Measurements from ENCODE around the gene M1AP. TPM values are rescaled to one million over a fixed set of nuclear protein-coding genes. Genes with fewer than 3 reads are reported as not detected.

M1AP gene
- total RNA-seq, 4 donors from 2014 or later, result 0.81 to 2.6 (median 1.8) TPM

DNA sequence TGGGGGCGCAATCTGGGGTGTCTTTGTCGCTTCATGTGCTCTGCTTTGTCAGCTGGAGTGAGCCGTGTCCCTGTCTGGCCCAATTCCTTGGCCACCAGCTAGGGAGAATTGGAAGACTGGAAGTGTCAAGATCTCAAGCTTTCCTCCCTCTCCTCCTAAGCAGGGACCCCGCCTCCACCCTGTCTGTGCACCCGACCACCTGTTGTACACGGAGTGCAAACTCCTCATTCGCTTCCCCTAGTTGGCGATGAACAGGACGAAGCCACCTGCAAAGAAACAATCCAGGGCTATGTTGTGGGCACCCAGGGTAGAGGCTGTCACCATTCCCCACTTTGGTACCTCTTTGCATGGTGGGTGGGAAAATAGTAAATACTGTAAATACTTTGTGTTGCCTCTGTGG, 120.4 kb downstream of the M1AP start:
- Histone ChIP-seq H3K4me3 (replicated peaks in 1 of 3) (no peak overlapping the region), H3K4me1 (peaks cover 10 to 18% of the 10 kb centered on the region in 2 donors), H3K27ac (no peak overlapping the region), H3K36me3 (peaks cover 15 to 26% of the 10 kb centered on the region in 2 donors), H3K27me3 (no peaks in the 10 kb centered on the region), H3K9me3 (no peaks in the 10 kb centered on the region)
- intact Hi-C loops (cut with DNase I), result loop anchor here (10.0 kb wide), 1 partner anchor 57 kb away; no protein-coding TSS in a partner anchor
- no peak for DNase-seq
- 95 to 99% methylated on average over 9 of the region's 9 CpGs for WGBS, 2 donors
- no peak for TF ChIP-seq POLR2A (IDR thresholded peaks at IDR 0.05)
- TF ChIP-seq, protein P1, sequence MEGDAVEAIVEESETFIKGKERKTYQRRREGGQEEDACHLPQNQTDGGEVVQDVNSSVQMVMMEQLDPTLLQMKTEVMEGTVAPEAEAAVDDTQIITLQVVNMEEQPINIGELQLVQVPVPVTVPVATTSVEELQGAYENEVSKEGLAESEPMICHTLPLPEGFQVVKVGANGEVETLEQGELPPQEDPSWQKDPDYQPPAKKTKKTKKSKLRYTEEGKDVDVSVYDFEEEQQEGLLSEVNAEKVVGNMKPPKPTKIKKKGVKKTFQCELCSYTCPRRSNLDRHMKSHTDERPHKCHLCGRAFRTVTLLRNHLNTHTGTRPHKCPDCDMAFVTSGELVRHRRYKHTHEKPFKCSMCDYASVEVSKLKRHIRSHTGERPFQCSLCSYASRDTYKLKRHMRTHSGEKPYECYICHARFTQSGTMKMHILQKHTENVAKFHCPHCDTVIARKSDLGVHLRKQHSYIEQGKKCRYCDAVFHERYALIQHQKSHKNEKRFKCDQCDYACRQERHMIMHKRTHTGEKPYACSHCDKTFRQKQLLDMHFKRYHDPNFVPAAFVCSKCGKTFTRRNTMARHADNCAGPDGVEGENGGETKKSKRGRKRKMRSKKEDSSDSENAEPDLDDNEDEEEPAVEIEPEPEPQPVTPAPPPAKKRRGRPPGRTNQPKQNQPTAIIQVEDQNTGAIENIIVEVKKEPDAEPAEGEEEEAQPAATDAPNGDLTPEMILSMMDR (IDR thresholded peaks at IDR 0.05), result no peak

DNA sequence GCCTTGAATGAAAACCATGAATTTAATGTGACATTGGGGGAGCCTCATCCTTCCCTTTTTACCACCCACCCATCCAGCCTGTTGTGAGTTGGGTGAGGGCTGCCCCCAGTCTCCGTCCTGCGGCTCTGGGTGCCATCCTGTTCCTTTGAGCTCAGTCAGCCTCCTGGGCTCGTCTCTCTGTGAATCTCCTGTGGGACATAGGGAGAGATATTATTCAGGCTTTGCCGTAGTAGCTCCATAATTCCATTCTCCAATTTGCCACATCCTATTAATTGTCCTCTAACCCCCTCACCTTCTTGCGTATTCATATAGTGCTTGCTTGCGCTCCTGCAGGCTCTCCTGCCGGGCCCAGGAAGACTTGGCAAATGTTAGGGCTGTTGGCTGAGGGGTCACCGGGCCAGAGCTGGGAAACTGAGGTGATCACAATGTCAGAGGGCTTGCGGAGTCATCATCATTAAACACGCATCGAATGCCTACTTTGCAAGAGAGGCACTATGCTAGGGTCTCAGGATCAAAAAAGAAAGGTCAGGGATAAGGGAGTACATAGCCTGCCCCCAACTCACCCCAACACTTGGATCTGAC, 121.4 kb downstream of the M1AP start:
- peaks cover 15 to 23% of the 10 kb centered on the region in 2 donors for H3K36me3 ChIP-seq
- no peak overlapping the region for H3K4me3 ChIP-seq (replicated peaks in 1 of 3)
- no peak for TF ChIP-seq POLR2A (IDR thresholded peaks at IDR 0.05)
- TF ChIP-seq, protein P1 (IDR thresholded peaks at IDR 0.05), result no peak
- intact Hi-C loops (cut with DNase I), result loop anchor here (10.0 kb wide), 1 partner anchor 58 kb away; no protein-coding TSS in a partner anchor
- no peaks in the 10 kb centered on the region for H3K9me3 ChIP-seq
- H3K27ac ChIP-seq, result no peak overlapping the region
- no peaks in the 10 kb centered on the region for H3K27me3 ChIP-seq
- WGBS, 2 donors, result 97% methylated on average over 11 of the region's 11 CpGs
- peaks cover 10 to 18% of the 10 kb centered on the region in 2 donors for H3K4me1 ChIP-seq
- DNase-seq, result no peak

DNA sequence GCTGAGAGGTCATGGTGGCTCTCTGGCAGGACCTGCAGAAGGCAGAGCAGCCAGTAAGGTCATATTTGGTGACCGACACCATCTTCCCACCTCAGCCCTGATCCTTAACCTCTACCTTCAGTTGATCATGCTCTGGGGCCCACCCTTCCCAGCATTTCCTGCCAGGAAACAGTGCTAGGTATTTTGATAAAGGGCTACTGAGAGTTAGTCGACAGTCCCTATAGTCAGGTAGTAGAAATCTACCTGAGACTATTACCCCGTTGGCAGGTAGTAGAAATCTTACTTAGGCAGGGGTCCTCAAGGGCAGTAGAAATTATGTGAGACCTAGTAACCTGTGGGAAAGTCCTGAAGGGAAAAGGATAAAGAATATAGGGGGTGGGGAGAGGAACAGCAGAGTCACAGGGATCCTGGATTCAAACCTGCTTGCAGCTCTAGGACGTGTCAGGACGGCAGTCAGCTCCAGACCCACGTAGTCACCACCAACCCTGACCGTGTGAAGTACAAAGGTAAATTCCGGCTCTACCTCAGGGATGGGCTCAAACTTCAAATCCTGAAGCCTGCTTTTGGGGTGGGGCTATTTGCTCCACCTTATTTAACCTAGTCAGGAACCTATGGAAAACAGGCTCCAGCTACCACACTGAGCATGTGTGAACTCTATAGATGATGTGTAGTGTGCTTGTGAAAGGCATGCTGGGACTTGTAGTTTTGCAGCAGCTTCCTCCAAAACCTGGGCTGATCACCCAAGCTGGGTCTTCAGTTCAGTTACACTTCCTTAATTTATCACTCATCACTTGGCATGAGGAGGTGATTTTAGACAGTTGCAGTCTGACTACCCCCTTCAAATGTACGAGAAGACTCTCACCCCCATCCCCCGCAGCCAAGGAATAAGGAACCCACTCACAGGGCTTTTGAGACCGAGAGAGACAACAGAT, 122.1 kb downstream of the M1AP start, which contains the start of gene DQX1:
DQX1 (minus strand) TSS at position 515 of the 932 bp plus-strand sequence; CDS start at position 13, 502 bp downstream.
- no peak for TF ChIP-seq POLR2A (IDR thresholded peaks at IDR 0.05)
- TF ChIP-seq, protein P1 (IDR thresholded peaks at IDR 0.05), result no peak
- DNase-seq, result no peak
- 94 to 96% methylated on average over 11 of the region's 11 CpGs for WGBS, 2 donors
- peaks cover 10 to 16% of the 10 kb centered on the region in 2 donors for H3K4me1 ChIP-seq
- no peaks in the 10 kb centered on the region for H3K27me3 ChIP-seq
- H3K4me3 ChIP-seq (replicated peaks in 1 of 3), result no peak within 1 kb of the TSS
- H3K9me3 ChIP-seq, result no peaks in the 10 kb centered on the region
- H3K36me3 ChIP-seq, result peaks cover 15 to 23% of the 10 kb centered on the region in 2 donors
- H3K27ac ChIP-seq, result no peak within 1 kb of the TSS
- intact Hi-C loops (cut with DNase I), result loop anchor here (10.0 kb wide), 1 partner anchor 59 kb away; no protein-coding TSS in a partner anchor

DNA sequence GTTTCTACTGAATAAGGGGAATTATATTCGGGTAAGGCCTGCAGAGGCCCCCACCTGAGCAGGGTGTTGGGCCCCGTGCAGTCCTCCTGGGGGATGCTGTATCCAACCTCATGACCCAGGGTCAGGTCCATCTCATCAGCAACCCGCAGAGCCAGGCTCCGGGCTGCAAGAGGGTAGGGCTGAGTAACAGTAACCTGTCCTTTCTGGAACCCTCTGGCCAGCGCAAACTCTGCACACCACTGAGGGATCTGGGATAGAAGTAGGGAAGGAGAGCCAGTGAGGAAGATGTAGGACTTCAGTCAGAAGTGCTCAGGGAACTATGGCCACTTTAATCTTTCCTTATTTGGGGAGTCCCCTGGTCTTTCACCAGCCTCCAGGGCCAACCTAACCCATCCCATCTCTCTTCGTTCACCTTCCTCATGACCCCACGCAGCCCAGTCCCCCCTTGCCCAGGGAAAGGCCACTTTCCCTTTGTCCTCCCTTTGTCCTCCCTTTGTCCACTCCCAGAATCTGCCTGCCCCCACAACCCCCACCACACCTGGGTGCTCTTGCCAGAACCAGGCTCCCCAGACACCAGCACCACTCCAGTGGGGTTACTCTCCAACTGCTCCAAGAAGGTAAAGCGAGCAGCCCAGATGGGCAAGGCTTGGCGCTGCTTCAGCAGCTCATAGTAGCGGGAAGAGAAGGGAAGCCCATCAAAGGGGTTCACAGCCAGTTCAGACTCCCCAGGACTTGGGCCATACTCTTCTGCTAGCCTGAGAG, 123.0 kb downstream of the M1AP start:
- no peak overlapping the region for H3K4me3 ChIP-seq (replicated peaks in 1 of 3)
- DNase-seq, result no peak
- no peaks in the 10 kb centered on the region for H3K27me3 ChIP-seq
- peaks cover 10 to 11% of the 10 kb centered on the region in 2 donors for H3K4me1 ChIP-seq
- H3K9me3 ChIP-seq, result no peaks in the 10 kb centered on the region
- WGBS, 2 donors, result 95 to 96% methylated on average over 10 of the region's 10 CpGs
- intact Hi-C loops (cut with DNase I), result loop anchor here (10.0 kb wide), 1 partner anchor 60 kb away; no protein-coding TSS in a partner anchor
- H3K36me3 ChIP-seq, result peaks cover 15 to 23% of the 10 kb centered on the region in 2 donors
- TF ChIP-seq, protein P1 (IDR thresholded peaks at IDR 0.05), result no peak
- TF ChIP-seq POLR2A (IDR thresholded peaks at IDR 0.05), result no peak
- H3K27ac ChIP-seq, result no peak overlapping the region

Measured in thyroid gland (tissue), 4 donors.